Endothelial cell of umbilical vein (primary cell): ENCODE results near the gene NPHS1.

Experiments
- EZH2 ChIP-seq: IDR thresholded peaks from 2 replicates; pipeline ENCODE4 v1.6.1; 2012; ENCODE audit warnings: borderline replicate concordance, low read depth, mild to moderate bottlenecking, moderate library complexity, low read length, inconsistent platforms; ENCODE audit not compliant: severe bottlenecking
- POLR2A ChIP-seq: IDR thresholded peaks from 2 replicates; pipeline ENCODE4 v1.6.1; 2012; ENCODE audit warnings: low read depth, mild to moderate bottlenecking, control low read depth, low read length
- TF ChIP-seq, protein P1 (sequence below), 2 donors: IDR thresholded peaks; 1 replicate in 1 of 2; 2 replicates in 1 of 2; pipeline ENCODE4 v1.5.1; 2011; ENCODE audit warnings: low read length in 2 of 2, mild to moderate bottlenecking in 2 of 2, moderate library complexity in 2 of 2, control low read depth in 1 of 2, inconsistent platforms in 1 of 2, low read depth in 1 of 2; ENCODE audit not compliant: insufficient read depth in 1 of 2; ENCODE audit errors: extremely low read depth in 1 of 2
- TF ChIP-seq, protein P2 (sequence below): IDR thresholded peaks from 2 replicates; pipeline ENCODE4 v1.6.1; 2011; ENCODE audit not compliant: insufficient read depth, insufficient read length

DNA sequence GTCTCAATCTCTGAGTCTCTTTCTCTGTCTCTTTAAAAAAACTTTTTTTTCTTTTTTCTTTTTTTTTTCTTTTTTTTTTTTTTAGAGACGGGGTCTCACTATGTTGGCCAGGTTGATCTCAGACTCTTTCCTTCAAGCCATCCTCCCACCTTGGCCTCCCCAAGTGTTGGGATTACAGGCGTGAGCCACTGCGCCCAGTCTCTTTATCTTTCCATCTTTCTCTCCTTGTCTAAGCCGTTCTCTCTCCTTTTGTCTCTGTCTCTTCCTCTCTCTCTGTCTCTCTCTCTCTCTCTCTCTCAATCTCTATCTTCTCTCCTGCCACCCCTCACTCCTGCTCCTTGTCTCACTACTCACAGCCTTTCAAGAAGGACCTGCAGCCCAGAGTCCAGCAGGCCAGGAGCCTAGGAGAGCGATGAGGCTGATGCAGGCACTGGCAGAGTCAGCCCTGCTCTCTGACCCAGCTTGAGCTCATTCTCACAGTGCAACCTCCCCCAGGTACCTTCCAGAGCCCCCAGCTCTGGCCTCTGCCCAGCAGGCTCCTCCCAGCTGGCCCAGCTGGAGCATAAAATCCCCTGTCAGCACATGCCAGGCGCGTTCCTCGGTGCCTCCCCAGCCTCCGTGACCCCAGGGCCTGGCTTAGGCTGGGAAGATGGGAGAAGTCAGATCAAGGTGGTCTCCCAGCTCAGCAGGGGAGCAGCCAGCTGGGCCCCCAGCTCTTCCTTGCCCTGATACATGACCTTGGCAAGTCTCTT is at the start of gene NPHS1:
- TF ChIP-seq POLR2A (no peak), EZH2 (no peak)
- TF ChIP-seq, protein P1, sequence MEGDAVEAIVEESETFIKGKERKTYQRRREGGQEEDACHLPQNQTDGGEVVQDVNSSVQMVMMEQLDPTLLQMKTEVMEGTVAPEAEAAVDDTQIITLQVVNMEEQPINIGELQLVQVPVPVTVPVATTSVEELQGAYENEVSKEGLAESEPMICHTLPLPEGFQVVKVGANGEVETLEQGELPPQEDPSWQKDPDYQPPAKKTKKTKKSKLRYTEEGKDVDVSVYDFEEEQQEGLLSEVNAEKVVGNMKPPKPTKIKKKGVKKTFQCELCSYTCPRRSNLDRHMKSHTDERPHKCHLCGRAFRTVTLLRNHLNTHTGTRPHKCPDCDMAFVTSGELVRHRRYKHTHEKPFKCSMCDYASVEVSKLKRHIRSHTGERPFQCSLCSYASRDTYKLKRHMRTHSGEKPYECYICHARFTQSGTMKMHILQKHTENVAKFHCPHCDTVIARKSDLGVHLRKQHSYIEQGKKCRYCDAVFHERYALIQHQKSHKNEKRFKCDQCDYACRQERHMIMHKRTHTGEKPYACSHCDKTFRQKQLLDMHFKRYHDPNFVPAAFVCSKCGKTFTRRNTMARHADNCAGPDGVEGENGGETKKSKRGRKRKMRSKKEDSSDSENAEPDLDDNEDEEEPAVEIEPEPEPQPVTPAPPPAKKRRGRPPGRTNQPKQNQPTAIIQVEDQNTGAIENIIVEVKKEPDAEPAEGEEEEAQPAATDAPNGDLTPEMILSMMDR (IDR thresholded peaks at IDR 0.05; ENCODE audit: extremely low read depth in 1 of 2, insufficient read depth in 1 of 2, low read depth in 1 of 2, low read length in 2 of 2): no peak
- TF ChIP-seq, protein P2, sequence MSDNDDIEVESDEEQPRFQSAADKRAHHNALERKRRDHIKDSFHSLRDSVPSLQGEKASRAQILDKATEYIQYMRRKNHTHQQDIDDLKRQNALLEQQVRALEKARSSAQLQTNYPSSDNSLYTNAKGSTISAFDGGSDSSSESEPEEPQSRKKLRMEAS: no peak
